Muscle of leg (tissue), 11 donors: ENCODE measurements around the gene NBAS. TPM values are rescaled to one million over a fixed set of nuclear protein-coding genes. Genes with fewer than 3 reads are reported as not detected.
A peak's percentile ranks its signal among the peaks of the same experiment; 100 is the strongest.
"Not testable (repeated sequence)": the region's sequence is repeated elsewhere in the genome, so short reads cannot be mapped to it uniquely, and the experiment has no call there.

Source experiments
- DNase-seq: peaks from one replicate; pipeline ENCODE4 v3.0.0; 2013
- H3K27ac ChIP-seq: one replicate; pipeline ENCODE4 v1.5.1; 2013; ENCODE audit warnings: mild to moderate bottlenecking, low read length, control low read depth
- H3K27me3 ChIP-seq: one replicate; pipeline ENCODE4 v1.6.1; 2013; ENCODE audit warnings: low read length; ENCODE audit not compliant: control insufficient read depth, insufficient read depth
- H3K36me3 ChIP-seq: one replicate; pipeline ENCODE4 v1.6.1; 2013; ENCODE audit warnings: low read length; ENCODE audit not compliant: control insufficient read depth, insufficient read depth
- H3K4me1 ChIP-seq: one replicate; pipeline ENCODE4 v1.6.1; 2013; ENCODE audit warnings: low read length; ENCODE audit not compliant: control insufficient read depth, insufficient read depth
- H3K4me3 ChIP-seq: one replicate; pipeline ENCODE4 v1.5.1; 2013; ENCODE audit warnings: low read length, control low read depth
- H3K9me3 ChIP-seq: replicated peaks from 2 replicates; pipeline ENCODE4 v1.6.1; 2013; ENCODE audit warnings: low read depth, low read length; ENCODE audit not compliant: control insufficient read depth
- WGBS: methylation state at CpG from one replicate; pipeline ENCODE4 v1.1.5; 2013; ENCODE audit warnings: missing lambda C conversion rate; ENCODE audit not compliant: insufficient coverage; 5-methylcytosine and 5-hydroxymethylcytosine counted together
- polyA plus RNA-seq, 8 donors: library from polyadenylated mRNA; unstranded; fragments of 120-200 nt; gene quantifications; one replicate each; pipeline versions ENCODE4 v1.2.1 to v1.2.3, GENCODE V29; 2013; ENCODE audit warnings: inconsistent platforms in 1 of 8, low replicate concordance in 1 of 8; ENCODE audit not compliant: insufficient read length in 8 of 8, insufficient read depth in 1 of 8
- total RNA-seq: library from RNA; stranded (reverse); fragments of 120-200 nt; gene quantifications from one replicate; pipeline ENCODE4 v1.2.4, GENCODE V29; 2013

The NBAS gene
- total and polyA plus RNA-seq, 9 donors = 33.3 to 57.5 (median 36.1) TPM

DNA sequence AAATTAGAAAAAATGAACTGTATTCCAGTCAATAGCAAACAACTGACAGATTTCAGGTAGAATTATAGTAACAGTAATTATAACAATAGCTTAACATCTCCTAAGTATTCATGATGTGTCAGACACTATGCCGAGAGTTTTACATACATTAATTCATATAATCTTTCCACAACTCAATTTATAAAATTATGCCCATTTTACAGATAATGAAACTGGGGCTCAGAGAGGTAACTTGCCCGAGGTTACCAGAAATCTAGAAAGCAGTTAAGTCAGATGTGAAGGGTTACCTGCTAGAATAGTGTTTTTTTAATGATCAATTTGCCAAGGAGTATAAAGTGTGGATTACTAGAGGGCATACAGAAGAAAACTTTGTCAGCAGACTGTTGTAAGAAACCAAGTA, 12.2 kb downstream of the NBAS start:
- no peaks in the 10 kb centered on the region for H3K27me3 ChIP-seq
- DNase-seq = no peak
- H3K4me3 ChIP-seq = no peak overlapping the region
- 91% methylated on average over 1 of the region's 2 CpGs for WGBS
- peaks cover 6% of the 10 kb centered on the region for H3K36me3 ChIP-seq
- no peaks in the 10 kb centered on the region for H3K9me3 ChIP-seq
- no peak overlapping the region for H3K27ac ChIP-seq
- no peaks in the 10 kb centered on the region for H3K4me1 ChIP-seq

DNA sequence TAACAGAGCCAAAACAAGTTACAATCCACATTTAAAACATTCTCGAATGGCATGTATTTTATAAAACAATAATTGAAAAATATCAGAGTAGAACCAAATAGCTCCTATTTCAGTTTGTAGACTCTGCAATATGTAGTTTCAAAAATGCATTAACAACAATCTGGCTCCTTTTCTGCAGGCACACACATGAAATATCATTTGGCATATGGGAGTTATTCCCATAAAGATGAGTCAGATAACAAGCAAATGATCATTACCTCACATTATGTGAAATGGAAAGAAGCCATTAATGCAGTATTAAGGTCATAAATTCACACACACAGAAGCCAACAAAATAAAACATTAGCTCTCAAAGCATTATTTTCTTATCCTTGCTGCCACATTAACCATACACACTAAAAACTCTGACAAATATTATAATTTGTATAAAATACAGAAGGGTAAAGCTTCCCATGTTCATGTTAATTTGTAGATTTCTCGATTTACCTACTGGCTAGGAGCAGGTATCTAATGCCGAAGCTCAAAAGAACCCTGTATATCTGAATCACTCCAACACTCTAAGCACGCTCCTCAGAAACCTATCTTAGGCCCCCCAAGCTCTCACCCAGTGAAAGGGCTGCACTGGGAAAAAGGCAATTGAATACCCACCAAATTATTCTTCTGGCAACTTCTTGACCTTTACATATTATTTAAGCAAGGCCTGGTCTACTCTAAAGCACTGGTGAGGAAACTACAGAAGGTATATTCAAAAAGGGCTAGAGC, 13.8 kb downstream of the NBAS start:
- 100% methylated on average over 1 of the region's 4 CpGs for WGBS
- Histone ChIP-seq H3K27ac (no peak overlapping the region), H3K9me3 (no peaks in the 10 kb centered on the region), H3K4me1 (no peaks in the 10 kb centered on the region), H3K4me3 (no peak overlapping the region), H3K27me3 (no peaks in the 10 kb centered on the region), H3K36me3 (peaks cover 5% of the 10 kb centered on the region)
- peak; percentile 62 for DNase-seq

DNA sequence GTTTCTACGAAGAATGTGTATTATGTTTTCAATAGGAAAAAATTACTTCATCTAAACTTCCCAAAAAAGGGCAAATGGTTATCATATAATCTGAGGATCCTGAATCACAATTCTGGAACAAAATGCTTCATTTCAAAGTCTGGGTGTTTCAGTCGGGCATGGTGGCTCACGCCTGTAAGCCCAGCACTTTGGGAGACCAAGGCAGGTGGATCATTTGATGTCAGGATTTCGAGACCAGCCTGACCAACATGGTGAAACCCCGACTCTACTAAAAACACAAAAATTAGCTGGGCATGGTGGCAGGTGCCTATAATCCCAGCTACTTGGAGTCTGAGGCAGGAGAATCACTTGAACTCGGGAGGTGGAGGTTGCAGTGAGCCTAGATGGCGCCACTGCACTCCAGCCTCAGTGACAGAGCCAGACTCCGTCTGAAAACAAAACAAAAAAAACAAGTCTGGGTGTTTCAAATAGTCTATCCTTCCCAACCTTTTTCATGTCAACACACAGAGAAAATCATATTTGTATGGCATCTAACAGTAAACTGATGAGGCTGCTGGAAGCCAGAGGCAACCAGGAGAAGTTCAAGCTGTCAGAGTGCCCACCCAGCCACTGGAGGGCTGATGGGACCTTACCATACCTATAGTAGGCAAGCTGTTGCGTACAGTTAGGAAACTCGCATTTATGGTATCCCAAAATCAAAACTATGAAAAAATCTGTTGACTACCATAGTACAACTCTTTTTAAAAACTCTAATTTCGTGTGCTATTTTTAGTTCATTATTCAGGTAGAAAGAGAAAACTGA, 14.6 kb downstream of the NBAS start:
- Histone ChIP-seq H3K27ac (no peak overlapping the region), H3K9me3 (no peaks in the 10 kb centered on the region), H3K4me1 (no peaks in the 10 kb centered on the region), H3K4me3 (no peak overlapping the region), H3K27me3 (no peaks in the 10 kb centered on the region), H3K36me3 (peaks cover 5% of the 10 kb centered on the region)
- 100% methylated on average over 3 of the region's 11 CpGs for whole genome bisulfite sequencing
- DNase-seq = no peak

DNA sequence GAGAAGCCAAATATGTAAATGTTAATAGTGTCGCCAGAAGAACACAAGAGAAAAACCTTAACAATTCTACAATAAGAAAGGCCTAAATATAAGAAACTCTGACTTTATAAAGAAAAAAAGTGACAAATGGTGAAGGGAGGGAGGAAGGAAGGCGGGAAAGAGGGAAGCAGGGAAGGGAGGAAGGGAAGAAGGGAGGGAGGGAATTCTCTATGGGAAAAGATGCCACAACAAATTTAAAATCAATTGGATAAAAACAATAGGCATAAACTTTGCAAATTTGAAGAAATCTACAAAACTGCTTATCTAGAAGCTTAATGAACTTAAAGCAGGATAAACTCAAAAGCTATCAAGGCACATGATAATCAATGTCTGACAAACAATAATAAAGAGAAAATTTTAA, 16.9 kb downstream of the NBAS start:
- H3K27ac ChIP-seq = no peak overlapping the region
- H3K27me3 ChIP-seq = no peaks in the 10 kb centered on the region
- peaks cover 5% of the 10 kb centered on the region for H3K36me3 ChIP-seq
- H3K9me3 ChIP-seq = no peaks in the 10 kb centered on the region
- no peak for DNase-seq
- WGBS = no CpG with 5 or more reads among the region's 2 CpGs
- no peaks in the 10 kb centered on the region for H3K4me1 ChIP-seq
- no peak overlapping the region for H3K4me3 ChIP-seq

- DNase-seq = no peak
- H3K27ac ChIP-seq = no peak overlapping the region
- H3K36me3 ChIP-seq = peaks cover 2% of the 10 kb centered on the region
- no CpG with 5 or more reads among the region's 6 CpGs for WGBS
- H3K27me3 ChIP-seq = no peaks in the 10 kb centered on the region
- no peak overlapping the region for H3K4me3 ChIP-seq
- H3K4me1 ChIP-seq = no peaks in the 10 kb centered on the region
- H3K9me3 ChIP-seq = no peaks in the 10 kb centered on the region
Observed at GRCh38 chr2:15543541-15543940, 17.6 kb downstream of the NBAS start.

DNA sequence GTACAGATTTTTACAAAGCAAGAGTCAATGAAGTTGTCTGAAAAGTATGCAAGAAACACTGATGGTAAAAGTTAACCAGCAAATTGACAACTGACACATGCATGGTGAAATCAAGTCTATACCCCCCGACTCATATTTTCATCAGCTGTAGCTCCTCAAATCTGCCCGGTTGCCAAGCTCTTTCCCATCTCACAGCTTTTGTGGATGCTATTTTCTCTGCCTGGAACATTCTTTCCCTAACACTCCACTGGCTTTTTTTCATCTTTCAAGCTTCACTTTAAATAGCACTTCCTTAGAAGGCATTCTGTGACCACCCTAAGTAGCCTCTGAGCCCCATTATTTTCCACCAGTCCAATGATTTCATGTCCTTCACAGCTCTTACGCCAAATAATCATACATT, 18.1 kb downstream of the NBAS start:
- DNase-seq = no peak
- Histone ChIP-seq H3K27me3 (no peaks in the 10 kb centered on the region), H3K4me1 (no peaks in the 10 kb centered on the region), H3K4me3 (no peak overlapping the region), H3K27ac (no peak overlapping the region), H3K36me3 (peaks cover 1% of the 10 kb centered on the region), H3K9me3 (no peaks in the 10 kb centered on the region)
- WGBS = 88% methylated on average over 2 of the region's 3 CpGs

- not testable (repeated sequence) for H3K27me3 ChIP-seq, H3K4me1 ChIP-seq, H3K36me3 ChIP-seq, H3K4me3 ChIP-seq, H3K27ac ChIP-seq, DNase-seq, H3K9me3 ChIP-seq
- no CpG with 5 or more reads among the region's 6 CpGs for WGBS
Observed at GRCh38 chr2:15542269-15542668, 18.9 kb downstream of the NBAS start.

- WGBS = 100% methylated on average over 2 of the region's 5 CpGs
Observed at GRCh38 chr2:15540523-15540922, 20.6 kb downstream of the NBAS start.

DNA sequence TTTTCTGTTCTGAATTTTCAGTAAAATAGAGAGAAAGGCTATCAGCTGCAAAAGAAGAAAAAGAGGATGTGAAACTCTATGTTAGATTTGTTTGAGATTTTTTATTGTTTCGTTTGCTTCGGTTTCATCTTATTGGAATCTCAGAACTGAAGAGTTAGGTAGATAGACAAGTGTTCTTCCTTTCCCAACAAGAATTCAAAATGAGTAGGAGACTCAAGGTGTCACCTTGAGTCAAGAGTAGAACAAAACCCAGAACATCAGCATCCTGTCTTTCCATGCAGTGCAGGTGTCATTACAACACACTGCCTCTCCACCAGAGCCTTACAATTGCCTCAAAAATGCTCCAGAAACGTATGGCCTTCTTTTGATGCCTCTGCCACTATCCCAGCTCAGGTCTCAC, 21.1 kb downstream of the NBAS start:
- no peak overlapping the region for H3K27ac ChIP-seq
- H3K4me1 ChIP-seq = no peaks in the 10 kb centered on the region
- H3K36me3 ChIP-seq = peaks cover 1% of the 10 kb centered on the region
- no peaks in the 10 kb centered on the region for H3K27me3 ChIP-seq
- WGBS = 75% methylated on average over 1 of the region's 3 CpGs
- no peak for DNase-seq
- H3K9me3 ChIP-seq = no peaks in the 10 kb centered on the region
- no peak overlapping the region for H3K4me3 ChIP-seq

More at GRCh38 chr2:15540523-15540922, 20.6 kb downstream of the NBAS start:
- H3K27ac ChIP-seq, H3K4me3 ChIP-seq, DNase-seq, H3K4me1 ChIP-seq, H3K36me3 ChIP-seq, H3K9me3 ChIP-seq, H3K27me3 ChIP-seq: not testable (repeated sequence)

DNA sequence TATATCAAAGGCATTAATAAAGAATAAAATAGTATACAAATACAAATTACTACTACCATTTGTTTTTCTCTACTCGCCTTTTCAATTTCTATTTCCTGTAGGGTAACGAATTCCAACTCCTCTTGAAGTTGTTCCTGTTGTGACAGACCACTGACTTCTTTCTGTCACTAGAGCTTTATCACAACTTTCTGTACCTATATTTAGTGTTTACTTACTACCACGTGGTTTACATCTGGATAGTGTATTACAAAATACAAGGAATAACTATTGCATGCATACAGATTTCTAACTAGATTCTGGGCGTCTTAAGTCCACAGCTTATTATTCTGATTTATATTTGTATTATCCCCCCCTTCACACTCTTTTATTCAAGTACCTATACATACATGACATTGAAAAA, 22.3 kb downstream of the NBAS start:
- no peak overlapping the region for H3K4me3 ChIP-seq
- H3K27ac ChIP-seq = no peak overlapping the region
- H3K4me1 ChIP-seq = no peaks in the 10 kb centered on the region
- H3K36me3 ChIP-seq = peaks cover 5% of the 10 kb centered on the region
- no CpG with 5 or more reads among the region's 4 CpGs for WGBS
- no peaks in the 10 kb centered on the region for H3K9me3 ChIP-seq
- DNase-seq = no peak
- no peaks in the 10 kb centered on the region for H3K27me3 ChIP-seq
